B cell (primary cell): ENCODE data around the gene KIAA0232.

ENCODE experiments used
- CTCF ChIP-seq: fragments of 200-600 bp; IDR thresholded peaks from one replicate; pipeline ENCODE4 v1.8.0; 2022; ENCODE audit warnings: antibody characterized with exemption, mild to moderate bottlenecking
- EZH2 ChIP-seq: IDR thresholded peaks from 2 replicates; pipeline ENCODE4 v1.6.1; 2012; ENCODE audit warnings: borderline replicate concordance, low read depth, mild to moderate bottlenecking, moderate library complexity, low read length; ENCODE audit not compliant: insufficient read depth, poor library complexity, severe bottlenecking

DNA sequence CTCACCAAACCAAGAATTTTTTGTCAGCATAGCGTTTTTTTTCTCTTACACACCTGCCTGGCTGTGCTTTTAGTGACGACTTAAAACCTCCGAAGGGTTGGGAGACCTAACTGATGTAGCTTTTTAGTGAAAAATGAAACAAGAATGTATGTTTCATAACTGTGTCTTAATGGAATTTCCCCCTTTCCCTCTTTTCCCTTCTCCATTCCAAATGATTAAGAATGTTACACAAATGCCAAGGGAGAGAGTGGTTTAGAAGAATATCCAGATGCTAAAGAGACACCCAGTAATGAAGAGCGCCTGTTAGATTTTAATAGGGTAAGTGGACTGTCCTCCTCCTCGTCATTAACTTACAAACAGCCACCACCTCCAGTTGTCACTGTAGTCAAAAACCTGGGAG is 93.9 kb downstream of the KIAA0232 start:
- TF ChIP-seq EZH2 (no peak), CTCF (no peak)
